ENCODE measurements around the gene TUFT1.
A peak's percentile ranks its signal among the peaks of the same experiment; 100 is the strongest.

The TUFT1 gene

GRCh38 chr1:151539321-151540020 lies 638 bp upstream of the TUFT1 start:
- peak; percentile 53 for DNase-seq

DNA sequence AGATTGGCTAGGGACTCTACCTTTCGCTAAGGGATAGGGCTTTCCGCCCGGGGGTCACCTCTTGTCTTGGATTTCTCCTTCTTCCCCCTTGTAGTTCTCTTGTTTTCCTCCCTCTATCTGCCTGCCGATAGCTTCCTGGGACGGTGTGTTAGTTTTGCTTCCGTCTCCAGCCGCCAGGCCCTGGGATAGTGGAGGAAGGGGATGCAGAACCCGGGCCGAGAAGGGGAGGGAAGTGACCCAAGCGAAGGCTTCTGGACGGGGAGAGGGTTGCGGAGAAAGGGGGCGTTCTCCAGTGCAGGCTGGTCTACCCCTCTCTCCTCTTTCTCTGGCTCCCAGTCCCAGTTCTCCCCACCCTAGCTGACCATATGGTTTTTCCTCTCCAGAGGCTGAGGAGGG lies 871 bp downstream of the TUFT1 start:
- DNase-seq = no peak

GRCh38 chr1:151541752-151542151 lies 1.6 kb downstream of the TUFT1 start:
- no peak for DNase-seq

- no peak for DNase-seq
Measured at GRCh38 chr1:151542710-151543129, 2.6 kb downstream of the TUFT1 start.

- no peak for DNase-seq
Measured at GRCh38 chr1:151545542-151545941, 5.4 kb downstream of the TUFT1 start.

GRCh38 chr1:151546011-151546925 lies 6.2 kb downstream of the TUFT1 start:
- no peak for DNase-seq

DNA sequence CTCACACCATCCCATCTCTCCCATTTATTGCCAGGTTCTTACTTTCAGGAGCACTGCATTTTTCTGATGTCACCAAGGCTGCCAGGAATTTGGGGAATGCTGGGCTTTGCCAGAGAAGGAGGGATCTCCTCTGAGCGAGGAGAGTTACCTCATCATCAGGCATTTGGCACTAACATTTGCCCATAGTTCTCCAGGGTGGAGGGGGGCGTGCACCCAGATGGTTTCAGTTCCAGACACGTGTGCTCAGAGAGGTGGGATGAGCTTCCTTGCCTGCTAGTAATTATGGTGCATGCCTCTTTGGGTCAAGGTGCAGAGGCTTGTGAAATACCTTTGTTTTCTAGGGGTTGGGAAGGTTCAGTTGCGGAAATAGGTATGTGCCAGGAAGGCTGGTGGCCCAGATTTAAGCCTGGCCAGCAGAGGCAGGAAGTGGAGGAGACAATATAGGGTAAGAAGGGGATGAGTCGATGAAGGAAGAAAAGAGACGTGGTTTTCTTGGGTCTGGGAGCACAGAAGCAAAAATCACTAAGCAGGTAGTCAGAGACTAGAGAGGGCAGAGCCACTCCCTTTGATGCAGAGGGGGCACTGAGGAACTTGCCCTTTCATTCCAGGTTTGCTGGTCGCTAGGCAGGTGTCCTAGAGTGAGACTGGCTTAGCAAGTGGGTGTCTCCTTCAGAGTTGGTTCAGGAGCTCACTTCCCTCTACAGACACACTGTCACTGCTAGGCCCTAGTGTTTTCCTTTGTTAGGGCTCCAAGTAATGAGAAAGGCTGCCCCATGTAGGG lies 7.2 kb downstream of the TUFT1 start:
- no peak for DNase-seq

DNA sequence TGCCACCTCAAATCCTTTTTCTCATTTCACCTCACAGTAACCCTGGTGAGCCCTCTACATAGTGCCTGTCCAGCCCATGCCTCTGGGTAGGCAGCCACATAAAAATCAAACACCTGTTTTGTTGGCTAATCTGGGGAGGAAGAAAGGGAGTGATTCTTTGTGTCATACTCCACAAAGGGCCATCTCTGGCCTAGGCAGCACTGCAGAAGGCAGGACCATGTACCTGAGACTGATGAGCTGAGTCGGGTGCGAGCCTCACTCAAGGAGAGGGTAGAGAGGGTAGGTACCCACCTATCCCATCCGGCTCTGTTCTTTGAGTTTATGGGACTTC lies 7.8 kb downstream of the TUFT1 start:
- DNase-seq = no peak

- no peak for DNase-seq
Measured at GRCh38 chr1:151549199-151549598, 9.1 kb downstream of the TUFT1 start.

DNA sequence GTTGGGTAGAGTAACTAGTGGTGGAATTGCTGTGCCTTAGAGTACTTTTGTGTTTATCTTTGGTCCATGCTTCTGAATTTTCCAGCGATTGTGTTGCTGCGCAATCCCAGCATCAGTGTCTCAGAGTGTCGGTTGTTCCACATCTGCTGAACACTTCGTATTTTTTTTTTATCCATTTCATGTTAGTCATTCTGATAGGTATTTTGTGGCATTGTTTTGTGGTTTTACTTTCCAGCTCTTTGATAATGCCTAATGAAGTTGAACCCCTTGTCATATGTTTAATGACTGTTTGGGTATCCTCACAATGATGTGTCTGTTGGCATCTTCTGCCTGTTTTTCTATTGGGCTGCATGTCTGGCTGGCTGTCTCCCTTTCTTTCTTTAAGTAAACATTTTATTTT lies 13.6 kb downstream of the TUFT1 start:
- no peak for DNase-seq

DNA sequence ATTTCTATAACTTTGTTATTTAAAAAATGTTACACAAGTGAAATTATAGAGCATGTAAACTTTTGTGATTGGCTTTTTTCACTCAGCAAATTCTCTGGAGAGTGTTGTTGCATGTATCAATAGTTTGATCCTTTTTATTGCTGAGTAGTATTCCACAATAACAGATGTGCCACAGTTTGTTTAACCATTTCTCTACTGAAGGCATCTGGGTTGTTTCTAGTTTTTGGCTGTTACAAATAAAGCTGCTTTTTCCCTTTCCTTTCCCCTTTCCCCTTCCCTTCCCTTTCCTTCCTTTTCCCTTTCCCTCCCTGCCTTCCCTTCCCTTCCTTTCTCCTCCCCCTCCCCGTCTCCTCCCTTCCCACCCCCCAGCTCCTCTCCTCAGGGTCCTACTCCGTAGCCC lies 15.9 kb downstream of the TUFT1 start:
- DNase-seq = no peak

- DNase-seq = no peak
Measured at GRCh38 chr1:151562661-151563060, 22.6 kb downstream of the TUFT1 start.

- no peak for DNase-seq
Measured at GRCh38 chr1:151563376-151563775, 23.3 kb downstream of the TUFT1 start.

DNA sequence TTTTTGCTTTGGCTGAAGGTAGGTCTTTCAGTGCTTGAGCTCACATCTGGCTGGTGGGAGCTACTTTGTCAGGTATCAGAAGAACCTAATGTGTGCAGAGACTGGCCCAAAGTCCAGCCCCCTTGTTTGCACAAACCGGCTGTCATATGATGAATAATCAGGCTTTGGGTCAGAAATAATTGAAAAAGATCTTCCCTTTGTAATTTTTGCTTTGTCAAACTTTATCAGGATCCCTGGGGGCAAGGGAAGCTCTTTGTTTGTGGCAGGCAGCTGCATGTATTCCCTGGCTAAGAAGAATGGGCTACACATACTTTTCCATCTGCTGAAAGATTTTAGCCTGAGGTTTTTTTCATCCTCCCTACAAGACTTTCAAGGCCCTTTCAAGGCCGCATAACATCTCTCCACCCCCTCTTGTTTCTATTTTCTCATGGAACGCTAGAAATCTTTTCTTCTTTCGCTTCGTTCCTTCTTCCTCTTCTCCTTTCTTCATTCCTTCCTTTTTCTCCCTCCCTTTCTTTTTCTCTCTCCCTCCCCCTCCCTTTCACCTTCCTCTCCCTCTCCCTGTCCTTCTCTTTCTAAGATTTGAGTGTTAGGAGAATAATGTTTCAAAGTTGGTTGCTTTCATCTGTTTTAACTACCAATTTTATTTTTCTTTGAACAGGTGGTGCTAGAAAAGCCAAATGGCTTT lies 25.5 kb downstream of the TUFT1 start:
- no peak for DNase-seq

- peak; percentile 11 for DNase-seq
Measured at GRCh38 chr1:151568626-151569088, 28.5 kb downstream of the TUFT1 start.

DNA sequence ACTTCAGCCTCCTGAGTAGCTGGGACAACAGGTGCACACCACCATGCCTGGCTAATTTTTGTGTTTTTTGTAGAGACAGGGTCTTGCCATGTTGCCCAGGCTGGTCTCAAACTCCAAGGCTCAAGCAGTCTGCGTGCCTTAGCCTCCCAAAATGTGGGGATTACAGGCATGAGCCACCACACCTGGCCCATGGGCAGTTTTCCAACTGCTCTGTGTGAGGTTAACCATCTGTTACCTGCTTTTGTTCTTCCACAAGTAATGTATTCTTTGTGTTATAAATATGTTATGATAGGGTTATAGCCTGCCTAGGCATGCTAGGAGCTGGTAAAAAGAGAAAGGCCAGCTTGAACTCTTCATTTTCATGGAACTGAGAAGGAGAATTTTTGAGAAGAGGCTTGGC lies 30.7 kb downstream of the TUFT1 start:
- DNase-seq = no peak

DNA sequence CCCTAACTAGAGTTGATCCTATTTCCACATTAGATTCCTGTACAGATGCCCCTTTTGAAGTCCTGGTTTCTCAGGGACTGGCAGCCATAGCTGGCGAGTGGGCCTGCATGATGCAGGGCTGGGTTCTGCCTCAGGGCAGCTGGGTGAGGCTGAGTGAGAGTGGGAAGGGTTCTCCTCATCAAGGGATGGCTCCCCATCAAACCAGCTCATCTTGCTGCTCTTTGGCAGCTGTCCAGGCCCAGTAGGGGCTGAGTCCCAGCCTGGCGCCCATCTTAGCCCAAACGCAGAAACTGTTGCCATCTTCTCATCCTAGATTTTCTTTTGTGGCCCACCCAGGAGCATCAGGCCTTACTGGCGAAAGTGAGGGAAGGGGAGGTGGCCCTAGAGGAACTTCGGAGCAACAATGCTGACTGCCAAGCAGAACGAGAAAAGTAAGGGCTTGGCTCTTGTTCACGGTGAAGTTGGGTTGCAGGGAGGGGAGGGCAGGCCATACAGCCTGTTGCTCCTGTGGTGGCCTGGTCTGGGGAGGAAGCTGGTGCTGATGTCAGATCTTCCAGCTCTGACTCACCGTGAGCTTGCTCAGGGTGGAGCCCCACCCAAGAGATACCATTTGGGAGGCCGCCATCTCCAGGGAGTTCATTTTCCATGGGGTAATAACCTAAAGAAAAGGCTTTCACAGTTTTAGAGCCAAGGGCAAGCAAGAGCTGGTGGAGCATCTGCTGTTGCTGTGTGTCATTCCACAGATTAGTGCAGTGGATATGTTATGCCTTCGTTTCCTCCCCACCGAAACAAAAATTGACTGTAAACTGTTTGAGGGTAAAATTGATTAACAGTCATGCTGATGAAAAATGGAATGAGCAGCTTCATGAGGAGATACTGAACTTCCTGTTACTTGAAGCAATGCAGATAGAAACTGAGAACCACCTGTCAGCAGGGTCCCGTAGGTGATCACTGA lies 34.7 kb downstream of the TUFT1 start:
- peak; percentile 44 for DNase-seq

DNA sequence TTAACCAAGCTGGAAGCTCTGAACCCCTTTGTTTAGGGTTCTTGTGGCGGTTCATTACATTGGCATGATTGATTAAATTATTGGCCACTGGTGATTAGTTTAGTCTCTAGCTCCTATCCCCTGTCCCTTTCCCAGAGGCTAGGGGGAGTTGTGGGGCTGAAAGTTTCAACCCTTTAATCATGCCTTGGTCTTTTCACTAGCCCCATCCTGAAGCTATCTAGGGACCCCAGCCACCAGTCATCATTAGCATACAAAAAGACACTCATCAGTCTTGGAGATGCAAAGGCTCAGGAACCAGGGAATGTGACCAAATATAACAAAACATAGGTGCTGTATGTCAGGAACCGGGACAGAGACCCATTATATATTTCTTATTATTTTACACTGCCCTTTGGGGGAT lies 37.1 kb downstream of the TUFT1 start:
- DNase-seq = no peak

DNA sequence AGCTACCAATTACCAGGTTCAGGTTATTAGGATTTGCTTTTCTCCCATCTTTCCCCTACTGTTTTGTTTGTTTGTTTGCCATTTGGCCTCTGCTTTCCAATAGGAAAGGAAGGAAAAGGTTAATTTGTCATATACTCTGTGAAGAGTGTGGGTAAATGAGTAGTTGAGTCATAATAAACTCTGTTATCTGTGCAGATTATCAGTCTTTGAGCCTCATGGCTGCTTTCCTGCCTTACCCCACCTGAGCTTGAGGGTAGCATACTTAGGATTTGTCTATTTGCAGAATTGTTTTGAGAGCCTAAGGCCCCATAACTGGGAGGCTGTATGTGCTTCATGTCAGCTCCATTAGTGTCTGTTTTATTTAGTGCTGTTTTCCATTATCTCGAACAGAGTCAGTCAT lies 38.8 kb downstream of the TUFT1 start:
- no peak for DNase-seq

GRCh38 chr1:151579436-151580225 lies 39.5 kb downstream of the TUFT1 start:
- DNase-seq = peak; percentile 11

DNA sequence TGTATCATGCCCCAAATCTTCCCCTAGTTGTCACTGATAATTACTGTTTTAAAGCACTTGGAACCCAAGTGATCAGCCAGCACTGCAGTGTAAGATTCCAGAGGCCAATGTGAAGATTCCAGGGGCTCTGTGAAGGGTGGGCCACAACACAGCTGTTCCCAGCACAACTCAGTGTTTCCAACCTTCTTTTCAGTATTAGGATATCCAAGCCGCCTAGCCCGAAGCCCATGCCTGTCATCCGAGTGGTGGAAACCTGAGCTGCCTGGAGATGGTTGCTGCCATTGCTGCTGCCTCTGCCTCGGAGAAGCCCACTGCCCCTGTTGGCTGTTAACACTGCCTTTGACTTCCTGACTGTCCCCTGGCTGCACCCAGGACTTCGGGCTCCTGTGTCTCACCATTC lies 41.3 kb downstream of the TUFT1 start:
- no peak for DNase-seq
